Mucosa of gallbladder (tissue), 1 donor: Measurements from ENCODE around the gene LRCOL1. TPM values are rescaled to one million over a fixed set of nuclear protein-coding genes. Genes with fewer than 3 reads are reported as not detected.
A peak's percentile ranks its signal among the peaks of the same experiment; 100 is the strongest.

Experiments used
- DNase-seq: peaks from one replicate; pipeline ENCODE4 v3.0.0-alpha.2; 2020; ENCODE audit warnings: low spot score
- total RNA-seq: library from RNA; stranded (reverse); gene quantifications from one replicate; pipeline ENCODE4 v1.2.1, GENCODE V29; 2021
- donor health status: DM: no; HTN: no; CAD: no.

The LRCOL1 gene
- not detected for total RNA-seq

DNA sequence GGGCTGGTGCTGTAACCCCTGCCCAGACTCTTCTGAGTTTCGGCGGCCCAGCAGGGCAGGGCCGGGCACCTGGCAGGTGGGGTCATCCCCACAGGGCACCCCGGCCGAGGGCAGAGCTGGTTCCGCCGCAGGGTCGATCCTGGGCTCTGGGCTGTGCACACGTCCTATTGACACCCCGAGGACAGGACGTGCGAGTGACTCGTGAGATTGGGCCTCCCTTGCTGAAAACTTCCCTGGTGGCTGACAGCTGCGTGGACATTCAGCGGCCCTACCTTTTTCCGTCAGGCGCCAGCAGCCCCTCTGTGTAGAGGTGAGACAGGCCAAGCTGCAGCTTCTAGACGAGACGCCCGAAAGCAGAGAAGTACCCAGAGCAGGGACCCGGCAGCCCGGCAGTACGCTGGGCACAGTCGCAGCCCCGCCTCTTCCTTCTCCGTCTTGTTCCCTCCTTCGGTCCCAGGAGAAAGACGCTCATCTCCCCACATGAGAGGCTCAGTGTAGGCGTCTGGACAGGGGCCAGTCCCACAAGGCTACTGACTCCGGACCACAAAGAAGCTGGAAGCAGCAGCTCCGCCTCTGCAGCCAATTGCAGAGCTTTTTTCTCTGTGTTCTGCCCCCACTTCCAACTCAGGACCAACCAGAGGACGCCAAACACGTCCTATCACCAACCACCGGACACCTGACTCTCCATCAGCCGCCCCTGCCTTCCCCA lies at the start of gene LRCOL1:
Gene LRCOL1 (minus strand): TSS at position 532 of the 709 bp plus-strand sequence. CDS start 4,331 bp downstream, outside the sequence.
- peak; percentile 40 for DNase-seq

- no peak for DNase-seq
Measured at GRCh38 chr12:132660052-132660451, 49.7 kb upstream of the LRCOL1 start.

DNA sequence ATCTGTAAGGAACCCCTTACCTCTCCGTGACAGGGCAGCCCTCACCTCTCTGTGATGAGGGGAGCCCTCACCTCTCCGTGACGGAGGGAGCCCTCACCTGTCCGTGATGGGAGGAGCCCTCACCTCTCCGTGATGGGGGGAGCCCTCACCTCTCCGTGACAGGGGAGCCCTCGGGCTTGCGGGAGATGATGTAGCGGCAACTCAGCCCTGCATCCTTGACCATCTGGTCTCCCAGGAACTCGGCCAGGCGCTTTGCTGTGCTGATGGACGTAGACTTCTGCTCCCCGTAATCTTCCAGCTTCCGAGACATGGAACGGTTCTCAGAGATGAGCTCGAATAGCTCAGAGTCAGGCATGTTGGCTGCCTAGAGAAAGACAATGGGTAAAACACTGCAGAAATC lies 48.8 kb upstream of the LRCOL1 start:
- no peak for DNase-seq

- DNase-seq: no peak
Measured at GRCh38 chr12:132658149-132658894, 47.9 kb upstream of the LRCOL1 start.

DNA sequence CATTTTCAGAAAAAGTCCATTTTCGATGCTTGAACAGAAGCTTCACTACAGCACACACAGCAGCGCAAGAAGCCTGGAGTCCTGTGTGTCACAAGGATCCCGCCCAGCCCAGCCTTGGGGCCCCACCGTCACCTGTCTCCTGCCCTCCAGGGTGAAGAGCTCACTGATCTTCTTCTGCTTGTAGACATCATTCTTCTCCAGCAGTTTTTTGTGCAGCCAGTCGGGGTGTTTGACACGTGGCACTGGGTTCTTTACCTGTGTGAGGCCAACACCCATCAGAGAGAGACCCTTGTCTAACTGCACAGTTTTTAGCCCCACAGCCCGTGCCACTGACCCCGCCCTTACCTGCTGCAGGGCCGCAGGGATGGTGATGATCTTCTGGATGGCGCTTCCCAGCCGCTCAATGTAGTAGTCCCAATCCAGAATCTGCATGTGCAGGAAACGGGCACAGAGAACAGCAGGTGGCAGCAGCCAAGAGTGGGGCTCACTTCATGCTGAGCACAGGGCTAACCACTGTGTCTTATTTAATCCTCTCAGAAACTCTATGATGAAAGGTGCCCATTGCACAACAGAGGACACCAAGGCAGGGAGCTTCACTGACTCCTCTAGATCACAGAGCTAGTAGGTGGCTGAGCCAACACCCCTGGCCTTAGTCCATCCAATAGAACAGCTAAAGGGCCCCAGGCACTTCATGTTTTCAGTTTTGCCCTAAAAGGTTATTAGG lies 46.8 kb upstream of the LRCOL1 start:
- DNase-seq: no peak

- DNase-seq: no peak
Measured at GRCh38 chr12:132653567-132654290, 43.3 kb upstream of the LRCOL1 start.

DNA sequence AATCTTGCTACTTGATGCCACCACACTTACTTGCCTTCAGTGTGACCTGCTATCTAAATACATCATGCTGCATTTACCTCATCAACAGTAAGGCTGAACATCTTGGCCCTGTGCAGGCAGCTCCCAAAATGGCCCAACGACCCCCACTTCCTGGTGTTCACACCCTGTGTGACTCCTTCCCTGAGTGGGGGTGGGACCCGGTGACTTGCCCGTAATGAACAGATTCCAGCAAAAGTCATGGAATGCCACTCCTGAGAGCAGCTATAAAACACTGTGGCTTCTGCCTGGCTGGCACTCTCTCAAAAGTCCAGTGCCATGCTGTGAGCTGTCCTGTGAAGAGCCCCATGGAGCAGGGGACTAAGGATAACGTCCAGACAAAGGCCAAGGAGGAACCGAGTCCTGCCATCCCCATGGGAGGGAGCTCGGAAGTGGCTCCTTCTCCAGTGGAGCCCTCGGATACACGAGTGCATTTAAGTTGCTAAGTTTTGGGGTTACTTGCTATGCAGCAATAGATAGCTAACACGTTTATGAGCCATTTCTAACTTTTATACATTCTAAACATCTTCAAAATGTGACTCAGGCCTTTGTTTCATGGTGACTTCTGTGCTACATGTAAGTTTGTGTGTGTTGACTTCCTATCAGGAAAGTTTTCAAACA lies 41.2 kb upstream of the LRCOL1 start:
- DNase-seq: no peak

- no peak for DNase-seq
Measured at GRCh38 chr12:132649226-132649945, 39.0 kb upstream of the LRCOL1 start.

GRCh38 chr12:132648616-132649225 lies 38.3 kb upstream of the LRCOL1 start:
- DNase-seq: no peak

- no peak for DNase-seq
Measured at GRCh38 chr12:132647858-132648257, 37.5 kb upstream of the LRCOL1 start.

DNA sequence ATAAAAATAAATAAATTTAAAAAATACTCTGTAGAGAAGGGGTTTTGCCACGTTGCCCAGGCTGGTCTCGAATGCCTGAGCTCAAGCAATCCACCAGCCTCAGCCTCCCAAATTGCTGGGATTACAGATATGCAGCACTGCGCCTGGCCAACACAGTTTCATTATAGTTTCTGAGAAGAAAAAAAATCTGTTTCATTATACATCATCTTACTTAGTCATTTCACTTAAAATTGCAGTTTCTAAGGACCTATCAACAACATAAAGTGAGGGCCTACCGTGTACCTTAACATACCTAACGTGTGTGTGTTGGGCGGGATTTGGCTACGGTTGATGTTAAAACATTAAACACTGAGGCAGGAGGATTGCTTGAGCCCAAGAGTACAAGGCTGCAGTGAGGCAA lies 36.5 kb upstream of the LRCOL1 start:
- DNase-seq: no peak

- DNase-seq: no peak
Measured at GRCh38 chr12:132642846-132643835, 32.8 kb upstream of the LRCOL1 start.

- DNase-seq: no peak
Measured at GRCh38 chr12:132641811-132642650, 31.6 kb upstream of the LRCOL1 start.

- no peak for DNase-seq
Measured at GRCh38 chr12:132640936-132641335, 30.6 kb upstream of the LRCOL1 start.

DNA sequence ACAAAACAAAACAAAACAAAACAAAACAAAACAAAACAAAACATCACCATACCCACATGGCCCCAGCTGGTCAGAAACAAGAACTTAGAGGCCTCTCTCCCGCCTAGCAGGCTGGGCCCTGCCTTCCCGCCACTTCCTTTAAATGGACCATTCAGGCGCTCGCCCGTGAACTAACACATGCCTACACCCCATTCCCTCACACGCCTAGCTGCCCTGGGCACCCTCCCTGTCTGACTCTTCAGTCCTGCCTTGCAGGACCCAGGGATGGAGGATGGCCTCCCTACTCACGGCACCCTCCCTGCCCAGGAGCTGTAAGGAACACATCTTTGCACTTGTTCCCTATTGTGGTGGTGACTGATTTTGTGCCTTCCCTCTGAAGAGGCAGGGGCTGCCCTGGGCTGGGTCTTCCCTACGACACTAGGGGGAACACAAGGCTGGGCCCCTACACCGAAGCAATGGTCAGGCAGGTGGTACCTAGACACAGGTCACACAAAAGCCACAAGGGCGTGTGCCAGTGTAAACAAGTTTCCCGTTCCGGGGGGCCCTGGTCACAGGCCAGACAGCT lies 29.7 kb upstream of the LRCOL1 start:
- no peak for DNase-seq

GRCh38 chr12:132638541-132639408 lies 28.4 kb upstream of the LRCOL1 start:
- DNase-seq: no peak

- DNase-seq: no peak
Measured at GRCh38 chr12:132637811-132638210, 27.4 kb upstream of the LRCOL1 start.
